GM21367 (cell line): ENCODE results near the gene FTO.

Source experiments
- ATAC-seq: cut with Tn5 transposase; IDR thresholded peaks from one replicate; pipeline ENCODE4 v1.9.1; 2021; ENCODE audit not compliant: unreplicated experiment

The FTO gene

GRCh38 chr16:53708490-53708889 is 4.5 kb downstream of the FTO start:
- ATAC-seq = no peak

GRCh38 chr16:53711390-53711789 is 7.4 kb downstream of the FTO start:
- no peak for ATAC-seq

GRCh38 chr16:53712065-53712464 is 8.1 kb downstream of the FTO start:
- ATAC-seq = no peak

- no peak for ATAC-seq
These were observed 9.6 kb downstream of the FTO start for GRCh38 chr16:53713403-53714204.

DNA sequence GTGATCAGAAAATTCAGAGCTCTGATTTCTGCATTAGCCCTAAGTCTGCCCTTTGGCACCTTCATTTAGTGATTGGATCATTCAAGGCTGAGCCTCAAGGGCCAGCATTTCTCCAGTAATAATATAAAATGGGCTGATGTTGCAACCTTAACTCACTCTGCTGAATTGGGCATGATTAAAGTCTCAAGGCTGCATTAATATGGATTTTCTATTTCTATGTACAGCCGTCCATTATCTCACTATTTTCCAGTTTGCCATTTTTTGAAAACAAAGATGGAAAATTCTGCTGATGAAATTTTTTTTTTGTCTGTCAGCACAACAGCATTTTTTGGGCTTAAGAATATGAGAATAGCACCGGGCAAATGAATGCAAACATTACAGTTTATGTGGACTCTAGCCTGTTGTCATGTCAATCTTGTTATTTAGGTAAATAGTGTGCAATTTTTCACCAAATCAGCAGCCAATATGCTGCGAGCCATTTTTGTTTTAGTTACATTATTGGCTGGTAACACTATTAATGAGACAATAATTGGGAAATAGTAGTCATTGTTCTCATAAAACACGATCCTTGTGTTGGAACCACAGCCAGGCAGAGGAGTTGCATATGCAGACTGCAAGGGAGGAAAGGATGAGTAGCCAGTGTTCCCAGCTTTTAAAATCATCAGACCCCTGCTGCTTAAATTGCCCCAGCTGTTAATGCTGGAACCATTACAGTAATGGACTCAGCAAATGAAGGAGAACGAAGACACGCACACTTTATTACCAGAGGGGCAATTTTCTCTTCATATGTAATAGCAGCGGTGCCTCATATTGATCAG is 10.5 kb downstream of the FTO start:
- no peak for ATAC-seq

DNA sequence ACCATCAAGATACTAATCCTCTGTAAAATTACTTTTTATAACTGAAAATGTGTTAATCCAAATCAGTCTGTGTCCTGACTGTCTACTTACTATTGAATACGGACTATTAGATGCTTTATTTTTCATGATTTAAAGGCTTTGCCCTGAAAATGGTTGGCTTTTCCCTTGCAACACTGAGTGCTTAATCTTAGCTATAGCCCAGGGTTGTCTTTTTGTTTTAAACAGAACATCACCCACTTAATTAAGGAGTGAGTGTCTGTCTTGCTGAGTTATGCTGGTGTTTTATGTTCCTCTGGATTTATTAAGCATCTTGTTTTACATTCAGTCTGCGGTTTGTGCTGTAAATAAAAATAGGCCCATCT is 11.0 kb downstream of the FTO start:
- ATAC-seq = no peak

- ATAC-seq = no peak
These were observed 13.6 kb downstream of the FTO start for GRCh38 chr16:53717577-53717976.

DNA sequence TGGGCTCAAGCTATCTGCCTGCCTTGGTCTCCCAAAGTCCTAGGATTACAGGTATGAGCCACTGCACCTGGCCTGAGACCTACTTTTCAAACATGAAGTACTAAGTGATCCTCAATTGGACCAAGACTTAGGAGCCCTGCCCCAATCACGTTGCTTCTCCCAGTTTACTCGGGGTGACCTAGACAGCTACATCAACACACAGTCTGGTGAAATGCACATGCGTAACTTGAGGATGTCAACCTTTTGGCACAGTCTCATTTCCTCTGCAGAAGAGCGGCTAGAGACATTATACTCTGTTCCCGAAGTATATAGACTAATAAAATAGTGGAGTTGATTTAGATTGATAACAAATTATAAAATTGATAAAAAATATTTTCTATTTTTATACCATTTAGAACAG is 17.1 kb downstream of the FTO start:
- no peak for ATAC-seq

DNA sequence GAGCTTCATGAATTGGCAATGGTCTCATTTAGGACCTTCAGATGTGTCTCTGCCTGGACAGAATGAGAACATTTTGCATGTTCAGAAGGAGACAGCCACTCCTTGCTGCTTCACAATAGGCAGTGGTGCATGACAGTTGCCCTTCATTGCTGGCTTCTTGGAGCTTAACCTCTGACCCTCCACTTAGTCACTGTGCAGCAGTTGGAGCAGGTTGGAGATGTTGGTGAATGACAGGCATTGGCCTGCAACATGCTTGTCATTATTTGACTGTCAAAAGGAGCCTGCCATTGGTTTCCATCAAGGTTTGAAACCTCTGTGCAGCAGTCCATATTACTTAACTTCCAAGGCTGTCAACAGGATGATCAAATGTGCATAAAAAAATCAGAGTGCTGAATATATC is 22.7 kb downstream of the FTO start:
- ATAC-seq = no peak

DNA sequence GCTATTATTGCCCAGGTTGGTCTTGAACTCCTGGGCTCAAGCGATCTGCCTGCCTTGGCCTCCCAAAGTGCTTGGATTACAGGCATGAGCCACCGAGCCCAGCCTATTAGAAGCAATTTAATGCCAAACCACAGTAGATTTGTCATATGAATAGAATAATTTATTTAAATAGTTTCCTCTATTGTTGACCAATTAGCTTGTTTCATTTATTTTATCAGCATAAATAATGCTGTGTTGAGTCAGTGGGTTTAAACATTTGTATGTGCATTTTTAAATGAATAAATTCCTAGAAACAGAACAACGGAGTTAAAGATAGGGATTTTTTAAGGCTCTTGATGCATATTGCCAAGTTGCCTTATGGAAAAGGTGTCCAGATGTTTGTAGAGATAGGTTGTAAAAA is 26.7 kb downstream of the FTO start:
- no peak for ATAC-seq

DNA sequence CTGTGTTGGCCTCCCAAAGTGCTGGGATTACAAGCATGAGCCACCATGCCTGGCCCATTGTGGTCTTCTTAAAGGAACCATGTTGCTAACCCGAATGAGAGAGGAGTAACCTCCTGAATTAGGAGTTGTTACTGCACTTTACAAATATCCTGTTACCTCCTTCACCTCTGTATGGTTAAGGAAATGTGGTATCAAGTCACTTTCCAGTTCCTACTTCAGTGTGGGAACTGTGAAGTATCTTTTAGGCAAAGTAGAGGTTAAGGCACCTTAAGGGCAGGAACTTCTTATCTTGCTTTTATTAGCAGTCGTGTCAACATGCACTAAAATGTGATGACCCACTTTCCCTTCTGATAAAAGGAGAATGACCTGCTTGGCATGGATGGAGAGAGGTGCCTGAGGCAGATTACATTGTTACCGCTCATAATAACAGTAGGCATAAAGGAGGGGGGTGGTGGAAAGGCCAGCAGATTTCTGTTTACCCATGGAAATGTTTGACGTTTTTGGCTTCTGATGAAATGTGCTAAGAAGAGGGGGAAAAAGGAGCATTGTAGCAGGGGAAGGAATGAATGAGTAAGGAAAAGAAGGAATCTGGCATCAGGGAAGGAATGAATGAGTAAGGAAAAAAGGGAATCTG is 28.5 kb downstream of the FTO start:
- no peak for ATAC-seq

GRCh38 chr16:53734908-53735307 is 31.0 kb downstream of the FTO start:
- ATAC-seq = no peak

GRCh38 chr16:53736297-53736696 is 32.3 kb downstream of the FTO start:
- no peak for ATAC-seq

GRCh38 chr16:53737552-53737951 is 33.6 kb downstream of the FTO start:
- ATAC-seq = no peak

GRCh38 chr16:53740476-53740875 is 36.5 kb downstream of the FTO start:
- ATAC-seq = no peak

DNA sequence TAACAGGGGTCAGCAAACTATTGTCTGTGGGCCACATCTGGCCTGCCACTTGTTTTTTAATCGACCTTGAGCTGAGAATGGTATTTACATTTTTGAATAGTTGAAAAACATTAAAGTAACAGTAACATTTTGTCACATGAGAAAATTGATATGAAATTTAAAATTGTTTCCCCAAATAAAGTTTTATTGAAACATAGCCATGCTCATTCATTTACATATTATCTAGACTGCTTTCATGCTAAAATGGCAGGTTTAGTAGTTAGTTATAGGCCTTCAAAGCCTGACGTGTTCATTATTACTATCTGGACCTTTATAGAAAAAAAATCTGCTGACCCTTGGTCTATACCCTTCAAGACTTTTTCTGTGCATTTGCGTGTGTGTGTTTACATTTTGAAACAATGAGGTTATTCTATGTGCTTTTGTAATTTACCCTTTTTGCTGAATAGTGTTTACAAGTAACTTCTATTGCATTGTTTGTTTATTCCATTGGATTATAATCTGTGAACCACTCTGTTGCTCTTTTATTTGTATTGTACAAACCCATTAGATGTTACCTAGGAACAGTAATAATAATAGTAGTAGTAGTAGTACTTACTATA is 37.1 kb downstream of the FTO start:
- no peak for ATAC-seq

DNA sequence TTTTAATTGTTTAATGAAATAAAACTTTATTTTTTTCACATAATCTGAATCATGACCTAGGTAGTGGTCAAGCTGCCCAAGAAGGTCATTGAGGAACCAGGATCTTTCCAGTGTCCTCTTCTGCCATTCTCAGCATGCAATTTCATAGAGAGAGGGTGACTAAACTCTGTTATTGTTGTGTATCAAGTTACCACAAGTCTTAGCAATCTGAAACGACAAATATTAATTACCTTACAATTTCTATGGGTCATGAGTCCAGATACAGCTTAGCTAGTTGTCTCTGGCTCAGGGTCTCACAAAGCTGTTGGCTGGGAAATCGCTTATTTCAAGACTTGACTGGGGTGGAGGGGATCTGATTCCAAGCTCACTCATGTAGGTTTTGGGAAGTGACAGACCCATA is 37.6 kb downstream of the FTO start:
- ATAC-seq = no peak

GRCh38 chr16:53743149-53743566 is 39.2 kb downstream of the FTO start:
- no peak for ATAC-seq

DNA sequence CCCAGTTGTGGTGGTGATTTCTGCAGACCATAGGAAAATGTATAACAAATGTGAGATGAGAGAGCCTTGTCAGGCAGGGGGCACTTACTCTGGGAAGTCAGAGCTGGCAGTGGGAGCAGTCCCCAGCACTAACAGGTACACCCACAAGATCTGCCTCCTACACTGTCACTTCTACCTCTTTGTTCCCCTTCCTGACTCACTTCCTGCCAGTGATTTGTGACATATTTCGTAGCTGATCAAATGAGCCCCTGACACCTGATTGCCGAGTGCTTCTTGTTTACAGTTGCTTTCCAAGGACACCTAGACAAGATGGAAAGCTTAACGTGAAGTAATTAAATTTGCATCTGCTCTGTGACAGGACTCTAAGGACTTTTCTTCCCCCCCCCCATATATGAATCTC is 40.5 kb downstream of the FTO start:
- no peak for ATAC-seq

DNA sequence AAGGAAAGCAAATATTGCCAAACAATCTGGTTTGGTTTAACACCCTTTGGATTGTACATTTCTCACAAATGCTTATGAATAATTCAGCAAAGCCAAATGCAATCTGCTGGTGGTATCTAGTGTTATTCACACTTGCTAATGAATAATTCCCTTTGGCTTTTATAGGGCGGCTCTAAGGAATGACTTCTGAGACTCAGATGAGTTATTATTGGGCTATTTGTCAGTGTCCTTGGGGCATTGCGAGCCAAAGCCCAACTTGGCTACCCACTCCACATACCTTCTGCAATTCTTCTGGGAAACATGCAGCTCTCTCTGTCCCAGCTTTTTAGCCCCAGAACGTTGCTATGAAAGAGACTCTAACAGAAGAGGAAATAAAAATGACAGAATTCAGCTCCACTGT is 41.1 kb downstream of the FTO start:
- no peak for ATAC-seq

GRCh38 chr16:53745753-53746266 is 41.9 kb downstream of the FTO start:
- ATAC-seq = no peak
